K562 (cell line): ENCODE results near the gene DMAC2. TPM values are rescaled to one million over a fixed set of nuclear protein-coding genes. Genes with fewer than 3 reads are reported as not detected.
"Not testable (repeated sequence)": the region's sequence is repeated elsewhere in the genome, so short reads cannot be mapped to it uniquely, and the experiment has no call there.

Experiments used
- ATAC-seq: fragments of 200-7000 bp; cut with Tn5 transposase; 3 replicates; pipeline ENCODE4 v1.9.1; 2020; ENCODE audit warnings: moderate library complexity
- BruUV-seq: library from RNA; stranded (reverse); fragments of 400-500 nt; replicated peaks from 2 replicates; lab custom pipeline; 2021; lab: Mats Ljungman, UMichigan
- CTCF ChIA-PET: fragments of 300-600 bp; formaldehyde crosslinking; extraction: SDS; loops from one replicate; lab custom pipeline; 2021; ENCODE audit warnings: low intra/inter-chr PET ratio; lab: Yijun Ruan, JAX
- POLR2A ChIA-PET: fragments of 300-600, 350-650 bp; sonication (Branson Sonifier 250); formaldehyde crosslinking; extraction: SDS; loops from one replicate; lab custom pipeline; 2021; ENCODE audit warnings: antibody characterized with exemption, inconsistent platforms; lab: Yijun Ruan, JAX
- DNase-seq, 4 experiments: peaks; one replicate each; pipeline versions ENCODE4 v3.0.0 to v3.0.0-alpha.2; 2011 to 2018; ENCODE audit warnings: low spot score in 3 of 4, mixed read lengths in 3 of 4; ENCODE audit errors: extremely low read depth in 1 of 4
- FAIRE-seq: peaks from 2 replicates; lab custom pipeline; 2011; peaks lifted over from hg19 to GRCh38; lab: Jason Lieb, UNC
- H2AFZ ChIP-seq: 2 replicates; pipeline ENCODE4 v1.6.0; 2011; ENCODE audit warnings: low read depth, low read length, control low read depth, inconsistent platforms
- H3K27ac ChIP-seq: fragments of 200-600 bp; 3 replicates; pipeline ENCODE4 v1.8.0; 2011; ENCODE audit warnings: low read depth, mild to moderate bottlenecking, control low read depth, inconsistent platforms, low read length, moderate library complexity, mixed read lengths; ENCODE audit errors: extremely low read depth
- H3K27me3 ChIP-seq, 2 experiments: fragments of 300-600 bp in 1 of 2; 2 replicates in 1 of 2; 3 replicates in 1 of 2; pipeline versions ENCODE4 v1.6.0 to v1.8.0; 2011; ENCODE audit warnings: inconsistent platforms in 2 of 2, low read length in 2 of 2, mild to moderate bottlenecking in 1 of 2, mixed read lengths in 1 of 2, moderate library complexity in 1 of 2; ENCODE audit not compliant: control insufficient read depth in 2 of 2, insufficient read depth in 2 of 2
- H3K36me3 ChIP-seq: fragments of 300-600 bp; 3 replicates; pipeline ENCODE4 v1.8.0; 2011; ENCODE audit warnings: mild to moderate bottlenecking, low read length, inconsistent platforms; ENCODE audit not compliant: control insufficient read depth, insufficient read depth
- H3K4me1 ChIP-seq, 2 experiments: fragments of 200-600 bp in 1 of 2; replicated peaks in 1 of 2; 2 replicates in 1 of 2; 3 replicates in 1 of 2; pipeline versions ENCODE4 v1.5.1 to v1.8.0; 2011; ENCODE audit warnings: inconsistent platforms in 2 of 2, low read length in 2 of 2, mild to moderate bottlenecking in 1 of 2, mixed read lengths in 1 of 2, moderate library complexity in 1 of 2; ENCODE audit not compliant: control insufficient read depth in 2 of 2, insufficient read depth in 2 of 2
- H3K4me2 ChIP-seq: 2 replicates; pipeline ENCODE4 v1.6.1; 2011; ENCODE audit warnings: low read length, control low read depth, inconsistent platforms, mixed read lengths; ENCODE audit not compliant: insufficient read depth
- H3K4me3 ChIP-seq: fragments of 200-600 bp; sonication (generic), shearing (Covaris generic); 2 replicates; pipeline ENCODE4 v1.5.1; 2016; ENCODE audit warnings: control low read depth, inconsistent platforms
- H3K79me2 ChIP-seq: fragments of 200-600 bp; 3 replicates; pipeline ENCODE4 v1.8.0; 2011; ENCODE audit warnings: low read length, inconsistent platforms; ENCODE audit not compliant: control insufficient read depth, insufficient read depth
- H3K9ac ChIP-seq, 2 experiments: 2 replicates each; pipeline versions ENCODE4 v1.6.0 to v1.6.1; 2011; ENCODE audit warnings: low read depth in 2 of 2, low read length in 2 of 2, control low read depth in 1 of 2, inconsistent platforms in 1 of 2, mild to moderate bottlenecking in 1 of 2, mixed read lengths in 1 of 2; ENCODE audit not compliant: insufficient read depth in 1 of 2
- H3K9me1 ChIP-seq: one replicate; pipeline ENCODE4 v1.6.0; 2011; ENCODE audit warnings: inconsistent platforms, mild to moderate bottlenecking, low read length, moderate library complexity; ENCODE audit not compliant: control insufficient read depth, insufficient read depth
- H3K9me3 ChIP-seq: replicated peaks from 2 replicates; pipeline ENCODE4 v1.5.1; 2011; ENCODE audit warnings: low read depth, low read length, inconsistent platforms; ENCODE audit not compliant: control insufficient read depth, insufficient read depth
- H4K20me1 ChIP-seq: replicated peaks from 2 replicates; pipeline ENCODE4 v1.6.1; 2011; ENCODE audit warnings: low read length, inconsistent platforms, mixed read lengths; ENCODE audit not compliant: control insufficient read depth, insufficient read depth
- CHD2 ChIP-seq: IDR thresholded peaks from 2 replicates; pipeline ENCODE4 v1.6.1; 2011; ENCODE audit warnings: low read depth, low read length
- MTA3 ChIP-seq: fragments of 450-650 bp; formaldehyde crosslinking; IDR thresholded peaks from 2 replicates; pipeline ENCODE4 v1.6.1; 2017; ENCODE audit warnings: mild to moderate bottlenecking, borderline replicate concordance
- POLR2G ChIP-seq: fragments of 200-400 bp; formaldehyde crosslinking; IDR thresholded peaks from 2 replicates; pipeline ENCODE4 v1.6.1; 2017; ENCODE audit warnings: low read depth, mild to moderate bottlenecking, antibody characterized with exemption, low read length, moderate library complexity
- WGBS: fragments of 100-300 bp; shearing (Covaris generic); methylation state at CpG from one replicate; pipeline ENCODE4 v1.1.6; 2016; ENCODE audit warnings: low coverage, mixed read lengths; ENCODE audit not compliant: insufficient coverage; ENCODE audit errors: missing lambda C conversion rate; 5-methylcytosine and 5-hydroxymethylcytosine counted together
- in situ Hi-C: fragments of 300-500 bp; cut with MboI; formaldehyde crosslinking; loops from 4 replicates; pipeline ENCODE4 v1.15.0; 2018; ENCODE audit warnings: inconsistent platforms, mixed read lengths
- intact Hi-C: fragments of 100-400 bp; cut with micrococcal nuclease; formaldehyde crosslinking; loops from 2 replicates; pipeline ENCODE4 v1.14.2; 2022
- polyA plus RNA-seq, 8 experiments: library from polyadenylated mRNA; depleted of rRNA in 4 of 8; stranded (reverse) in 5 of 8; unstranded in 3 of 8; fragments of >200 nt; fragmentation: Nextera tagmentation in 2 of 8; fragmentation: Illumina TruSeq in 1 of 8; extraction: Ambion mirVana in 2 of 8; extraction: Trizol in 1 of 8; gene quantifications; 2 replicates each; pipeline versions ENCODE4 v1.2.1 to v1.2.3, GENCODE V29; 2011 to 2014; ENCODE audit warnings: inconsistent platforms in 1 of 8, missing spikeins in 1 of 8
- total RNA-seq, 7 experiments: library from RNA; depleted of rRNA in 6 of 7; stranded (reverse); fragments of >200 nt in 6 of 7; fragmentation: Illumina TruSeq in 2 of 7; extraction: Trizol in 2 of 7; gene quantifications; 2 replicates each; pipeline versions ENCODE4 v1.2.1 to v1.2.3, GENCODE V29; 2011 to 2021; ENCODE audit warnings: low replicate concordance in 1 of 7

The DMAC2 gene
- total and polyA plus RNA-seq, 9 of the 15 experiments (the other 6 are each of a cell fraction or from before 2014, with no cell fraction given): 12.9 to 61.2 (median 43.1) TPM

GRCh38 chr19:41435936-41436673, 3.6 kb downstream of the DMAC2 start:
- no TSS peak for BruUV-seq
- Histone ChIP-seq H3K9me1 (no peaks in the 10 kb centered on the region), H3K27me3 (no peaks in the 10 kb centered on the region), H4K20me1 (no peaks in the 10 kb centered on the region; the same call in 1 of the 2 replicates), H3K4me3 (no peak overlapping the region), H3K36me3 (peaks cover 36% of the 10 kb centered on the region), H3K79me2 (peaks cover 10% of the 10 kb centered on the region), H3K9me3 (no peaks in the 10 kb centered on the region), H3K27ac (no peak overlapping the region), H3K4me2 (no peak overlapping the region), H3K4me1 (peaks cover 6 to 34% of the 10 kb centered on the region in 2 experiments; a peak in 4 of 5 replicates), H2AFZ (no peak overlapping the region), H3K9ac (0 out of 4 replicates have a peak overlapping the region, but pooled peaks of 1 of the 2 experiments have one; percentile 7)
- ChIA-PET CTCF (interaction anchor here (1.0 kb wide), 1 partner anchor 159 kb away, joined by 3 read pairs; no protein-coding TSS in a partner anchor), POLR2A (interaction anchor here (0.5 to 3.0 kb wide), 4 partner anchors 8 to 85 kb away, joined by 3 to 15 read pairs (median 4); partner anchors contain the start of gene B3GNT8)
- TF ChIP-seq MTA3 (no peak), CHD2 (no peak), POLR2G (0 out of 2 replicates have a peak, but pooled peaks have one; percentile 2)
- no peak for ATAC-seq
- intact Hi-C loops: loop anchor here (5.0 to 10.0 kb wide), 2 partner anchors 71 to 114 kb away; partner anchors contain the start of gene B9D2
- no peak for FAIRE-seq
- no peak for DNase-seq
- in situ Hi-C loops: no loop called here
- 92% methylated on average over 11 of the region's 19 CpGs for WGBS

GRCh38 chr19:41435376-41435775, 4.3 kb downstream of the DMAC2 start:
- intact Hi-C loops: loop anchor here (5.0 to 10.0 kb wide), 2 partner anchors 71 to 113 kb away; partner anchors contain the start of gene B9D2
- in situ Hi-C loops, H3K4me2 ChIP-seq, H3K79me2 ChIP-seq, H3K27me3 ChIP-seq, DNase-seq, H3K9me3 ChIP-seq, H2AFZ ChIP-seq, BruUV-seq, H3K9ac ChIP-seq, H3K9me1 ChIP-seq, H3K4me3 ChIP-seq, H4K20me1 ChIP-seq, FAIRE-seq, H3K27ac ChIP-seq, ATAC-seq: not testable (repeated sequence)
- POLR2A ChIA-PET: interaction anchor here (0.6 to 1.5 kb wide), 4 partner anchors 9 to 103 kb away, joined by 3 to 5 read pairs (median 3); partner anchors contain the start of gene B3GNT8
- TF ChIP-seq POLR2G: 0 out of 2 replicates have a peak, but pooled peaks have one; percentile 12
- Histone ChIP-seq H3K4me1 (peaks cover 4 to 29% of the 10 kb centered on the region in 2 experiments; a peak in 4 of 5 replicates), H3K36me3 (peaks cover 40% of the 10 kb centered on the region)
- CTCF ChIA-PET: interaction anchor here (1.0 kb wide), 1 partner anchor 160 kb away, joined by 3 read pairs; no protein-coding TSS in a partner anchor
- 93% methylated on average over 11 of the region's 11 CpGs for WGBS
